Neural progenitor cell (in vitro differentiated cells): Measurements from ENCODE around the gene NEK6. TPM values are rescaled to one million over a fixed set of nuclear protein-coding genes. Genes with fewer than 3 reads are reported as not detected.

Source experiments
- DNase-seq: peaks from one replicate; pipeline ENCODE4 v3.0.0-alpha.2; 2016; ENCODE audit warnings: low spot score
- H2AFZ ChIP-seq: fragments of 200-600 bp; sonication (generic); replicated peaks from 2 replicates; pipeline ENCODE4 v1.6.1; 2016; ENCODE audit warnings: antibody characterized with exemption
- H3F3A ChIP-seq: fragments of 200-600 bp; sonication (generic); 2 replicates; pipeline ENCODE4 v1.6.1; 2016; ENCODE audit warnings: antibody characterized with exemption, low read depth
- H3K27ac ChIP-seq: fragments of 200-600 bp; sonication (generic); 2 replicates; pipeline ENCODE4 v1.5.1; 2016; ENCODE audit warnings: mild to moderate bottlenecking
- H3K27me3 ChIP-seq: fragments of 200-600 bp; sonication (generic); 2 replicates; pipeline ENCODE4 v1.6.1; 2016; ENCODE audit warnings: mild to moderate bottlenecking, moderate library complexity
- H3K36me3 ChIP-seq: fragments of 200-600 bp; sonication (generic); 2 replicates; pipeline ENCODE4 v1.5.1; 2016
- H3K4me1 ChIP-seq: fragments of 200-600 bp; sonication (generic); 2 replicates; pipeline ENCODE4 v1.6.1; 2016; ENCODE audit warnings: mixed run types
- H3K4me2 ChIP-seq: fragments of 200-600 bp; sonication (generic); 2 replicates; pipeline ENCODE4 v1.6.1; 2016
- H3K4me3 ChIP-seq: fragments of 200-600 bp; sonication (generic); 2 replicates; pipeline ENCODE4 v1.5.1; 2016
- H3K79me2 ChIP-seq: fragments of 200-600 bp; sonication (generic); 2 replicates; pipeline ENCODE4 v1.6.1; 2016; ENCODE audit warnings: low read depth
- H3K9ac ChIP-seq: fragments of 200-600 bp; sonication (generic); 2 replicates; pipeline ENCODE4 v1.6.1; 2016
- H3K9me3 ChIP-seq: fragments of 200-600 bp; sonication (generic); 2 replicates; pipeline ENCODE4 v1.5.1; 2016; ENCODE audit warnings: low read depth
- H4K20me1 ChIP-seq: fragments of 200-600 bp; sonication (generic); 2 replicates; pipeline ENCODE4 v1.6.1; 2016; ENCODE audit warnings: low read depth
- H3K27ac Mint-ChIP-seq: 3 replicates; pipeline ENCODE4 v1.8.0; 2021; ENCODE audit warnings: mixed read lengths
- H3K27me3 Mint-ChIP-seq: 2 replicates; pipeline ENCODE4 v1.8.0; 2022; ENCODE audit warnings: low read depth, mild to moderate bottlenecking, inconsistent platforms, moderate library complexity, mixed read lengths; ENCODE audit not compliant: insufficient read depth
- H3K36me3 Mint-ChIP-seq: 3 replicates; pipeline ENCODE4 v1.8.0; 2021; ENCODE audit warnings: mixed read lengths
- H3K4me1 Mint-ChIP-seq: 3 replicates; pipeline ENCODE4 v1.8.0; 2021; ENCODE audit warnings: mixed read lengths
- H3K4me3 Mint-ChIP-seq: 3 replicates; pipeline ENCODE4 v1.8.0; 2021; ENCODE audit warnings: mild to moderate bottlenecking, moderate library complexity, mixed read lengths
- H3K9me3 Mint-ChIP-seq: 3 replicates; pipeline ENCODE4 v1.8.0; 2020; ENCODE audit warnings: mixed read lengths
- EZH2 ChIP-seq: fragments of 200-600 bp; sonication (generic); IDR thresholded peaks from 2 replicates; pipeline ENCODE4 v1.6.1; 2017; ENCODE audit warnings: antibody characterized with exemption, mild to moderate bottlenecking, moderate library complexity
- EZH2phosphoT487 ChIP-seq: fragments of 200-600 bp; sonication (generic); IDR thresholded peaks from 2 replicates; pipeline ENCODE4 v1.6.1; 2017; ENCODE audit warnings: antibody characterized with exemption
- total RNA-seq: library from RNA; depleted of rRNA; stranded (reverse); fragments of >200 nt; gene quantifications from 2 replicates; pipeline ENCODE4 v1.2.3, GENCODE V29; 2015; ENCODE audit warnings: low replicate concordance
- TF ChIP-seq, protein P1 (sequence below): fragments of 200-600 bp; sonication (generic); IDR thresholded peaks from 2 replicates; pipeline ENCODE4 v1.5.1; 2017; ENCODE audit warnings: antibody characterized with exemption, mild to moderate bottlenecking

Gene NEK6
- total RNA-seq, 1 donor from 2014 or later: 18.5 TPM

DNA sequence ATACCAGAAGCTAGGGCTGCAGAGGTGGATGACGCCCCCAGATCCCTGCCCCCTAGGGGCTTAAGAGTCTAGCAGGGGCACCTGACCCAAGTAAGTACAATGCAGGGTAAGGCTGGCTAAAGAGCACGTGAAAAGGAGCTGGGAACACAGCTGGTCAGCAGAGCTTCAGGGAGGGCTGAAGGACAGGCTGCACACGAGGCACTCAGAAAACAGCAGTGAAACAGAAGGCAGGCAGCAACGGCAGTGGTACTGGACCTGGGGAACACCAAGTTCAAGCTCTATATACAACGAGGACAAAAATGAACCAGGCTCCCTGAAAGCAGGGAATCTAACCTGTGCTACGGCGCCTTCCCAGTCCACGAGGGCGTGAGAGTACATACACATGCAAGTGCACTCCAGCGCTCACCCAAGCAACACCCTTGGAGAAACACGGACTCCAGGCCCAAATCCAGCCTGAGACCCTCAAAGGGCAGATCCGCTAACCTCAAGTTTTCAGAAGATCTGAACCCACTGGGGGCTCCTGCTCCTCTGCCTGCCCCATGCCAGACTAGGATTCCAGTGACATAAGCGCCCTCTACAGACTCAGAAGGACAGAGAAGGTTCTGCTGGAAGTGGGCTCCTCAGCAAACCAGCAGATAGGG is 100.1 kb downstream of the NEK6 start:
- Histone ChIP-seq H3K9me3 (no peaks in the 10 kb centered on the region), H3F3A (no peaks in the 10 kb centered on the region), H3K4me3 (no peak overlapping the region), H3K9ac (no peak overlapping the region), H3K36me3 (no peaks in the 10 kb centered on the region), H3K4me2 (no peak overlapping the region), H3K27me3 (no peaks in the 10 kb centered on the region), H3K27ac (no peak overlapping the region), H4K20me1 (peaks cover 71% of the 10 kb centered on the region), H3K79me2 (peaks cover 62% of the 10 kb centered on the region), H2AFZ (no peak overlapping the region), H3K4me1 (peaks cover under 1% of the 10 kb centered on the region)
- Mint-ChIP-seq H3K4me1 (peaks cover 17% of the 10 kb centered on the region), H3K9me3 (no peaks in the 10 kb centered on the region), H3K4me3 (no peak overlapping the region), H3K36me3 (peaks cover 18% of the 10 kb centered on the region), H3K27ac (peak overlapping the region; percentile 46), H3K27me3 (peaks cover 2% of the 10 kb centered on the region)
- DNase-seq: peak; percentile 33
- TF ChIP-seq EZH2: no peak
- TF ChIP-seq, protein P1, sequence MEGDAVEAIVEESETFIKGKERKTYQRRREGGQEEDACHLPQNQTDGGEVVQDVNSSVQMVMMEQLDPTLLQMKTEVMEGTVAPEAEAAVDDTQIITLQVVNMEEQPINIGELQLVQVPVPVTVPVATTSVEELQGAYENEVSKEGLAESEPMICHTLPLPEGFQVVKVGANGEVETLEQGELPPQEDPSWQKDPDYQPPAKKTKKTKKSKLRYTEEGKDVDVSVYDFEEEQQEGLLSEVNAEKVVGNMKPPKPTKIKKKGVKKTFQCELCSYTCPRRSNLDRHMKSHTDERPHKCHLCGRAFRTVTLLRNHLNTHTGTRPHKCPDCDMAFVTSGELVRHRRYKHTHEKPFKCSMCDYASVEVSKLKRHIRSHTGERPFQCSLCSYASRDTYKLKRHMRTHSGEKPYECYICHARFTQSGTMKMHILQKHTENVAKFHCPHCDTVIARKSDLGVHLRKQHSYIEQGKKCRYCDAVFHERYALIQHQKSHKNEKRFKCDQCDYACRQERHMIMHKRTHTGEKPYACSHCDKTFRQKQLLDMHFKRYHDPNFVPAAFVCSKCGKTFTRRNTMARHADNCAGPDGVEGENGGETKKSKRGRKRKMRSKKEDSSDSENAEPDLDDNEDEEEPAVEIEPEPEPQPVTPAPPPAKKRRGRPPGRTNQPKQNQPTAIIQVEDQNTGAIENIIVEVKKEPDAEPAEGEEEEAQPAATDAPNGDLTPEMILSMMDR: peak; percentile 50

DNA sequence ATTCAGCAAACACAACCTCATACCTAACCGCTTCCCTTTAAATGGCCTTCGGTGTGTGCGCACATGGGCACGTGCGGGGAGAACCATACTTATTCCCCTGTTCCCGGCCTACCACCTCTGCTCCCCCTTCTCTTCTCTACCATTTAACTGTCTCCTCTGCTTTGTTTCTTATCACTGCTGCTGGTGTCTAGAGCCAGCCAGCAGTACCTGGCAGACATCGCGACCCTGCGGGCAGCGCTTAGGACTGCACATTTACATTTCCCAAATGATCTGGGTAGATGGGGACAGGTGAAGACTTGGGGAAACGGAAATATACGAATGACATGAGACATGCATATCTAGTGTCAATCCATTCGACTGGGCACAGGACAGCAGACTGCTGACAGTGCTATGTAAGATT is 100.9 kb downstream of the NEK6 start:
- Mint-ChIP-seq H3K27ac (peak overlapping the region; percentile 8), H3K4me3 (no peak overlapping the region), H3K4me1 (peaks cover 25% of the 10 kb centered on the region), H3K36me3 (peaks cover 17% of the 10 kb centered on the region), H3K9me3 (no peaks in the 10 kb centered on the region), H3K27me3 (peaks cover 2% of the 10 kb centered on the region)
- Histone ChIP-seq H3K9ac (no peak overlapping the region), H3K27me3 (no peaks in the 10 kb centered on the region), H3K36me3 (no peaks in the 10 kb centered on the region), H4K20me1 (peaks cover 79% of the 10 kb centered on the region), H3K27ac (no peak overlapping the region), H3K4me3 (no peak overlapping the region), H3K4me2 (no peak overlapping the region), H3K79me2 (peaks cover 69% of the 10 kb centered on the region), H3F3A (no peaks in the 10 kb centered on the region), H3K4me1 (peaks cover 6% of the 10 kb centered on the region), H2AFZ (no peak overlapping the region), H3K9me3 (no peaks in the 10 kb centered on the region)
- DNase-seq: no peak
- TF ChIP-seq EZH2phosphoT487 (no peak), EZH2 (no peak)
- TF ChIP-seq, protein P1: no peak

DNA sequence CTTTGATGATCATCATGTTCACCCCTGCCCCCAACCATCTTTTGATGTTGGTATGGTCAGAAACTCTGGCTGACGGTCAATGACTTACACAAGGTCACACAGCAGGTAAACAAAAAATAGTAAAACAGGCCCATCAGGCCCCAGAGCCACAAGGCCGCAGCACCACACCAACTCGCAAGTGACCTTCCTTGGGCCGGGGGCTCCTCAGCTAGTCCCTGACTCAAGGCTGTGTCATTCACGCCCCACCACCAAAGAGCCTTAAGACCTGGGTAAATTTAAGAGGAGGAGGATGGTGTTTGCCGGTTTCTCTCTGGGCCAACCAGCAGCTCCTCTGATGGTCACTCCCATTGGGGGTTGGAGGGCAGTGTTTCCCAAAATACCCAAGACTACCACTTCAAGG is 101.7 kb downstream of the NEK6 start:
- H3K36me3 ChIP-seq: no peaks in the 10 kb centered on the region
- no peak overlapping the region for H3K9ac ChIP-seq
- no peak for DNase-seq
- no peak for TF ChIP-seq EZH2
- TF ChIP-seq EZH2phosphoT487: no peak
- TF ChIP-seq, protein P1: no peak
- Mint-ChIP-seq H3K27ac (no peak overlapping the region), H3K4me1 (peaks cover 31% of the 10 kb centered on the region), H3K36me3 (peaks cover 12% of the 10 kb centered on the region), H3K27me3 (peaks cover 4% of the 10 kb centered on the region), H3K9me3 (no peaks in the 10 kb centered on the region), H3K4me3 (no peak overlapping the region)
- H3K4me2 ChIP-seq: no peak overlapping the region
- H3F3A ChIP-seq: peaks cover under 1% of the 10 kb centered on the region
- H4K20me1 ChIP-seq: peaks cover 87% of the 10 kb centered on the region
- H3K4me3 ChIP-seq: no peak overlapping the region
- no peak overlapping the region for H2AFZ ChIP-seq
- H3K79me2 ChIP-seq: peaks cover 75% of the 10 kb centered on the region
- H3K9me3 ChIP-seq: no peaks in the 10 kb centered on the region
- H3K4me1 ChIP-seq: peaks cover 6% of the 10 kb centered on the region
- H3K27me3 ChIP-seq: no peaks in the 10 kb centered on the region
- H3K27ac ChIP-seq: no peak overlapping the region
